Tibial nerve (tissue), 4 donors: ENCODE results near the gene PMPCA.

Experiments
- EP300 ChIP-seq, 2 donors: sonication (generic); formaldehyde crosslinking; IDR thresholded peaks; one replicate each; pipeline ENCODE4 v1.6.1; 2017; ENCODE audit warnings: antibody characterized with exemption in 2 of 2, mild to moderate bottlenecking in 1 of 2
- POLR2A ChIP-seq, 2 donors: fragments of 450-650 bp; IDR thresholded peaks; one replicate each; pipeline ENCODE4 v1.6.1; 2017; ENCODE audit warnings: antibody characterized with exemption in 2 of 2, mild to moderate bottlenecking in 2 of 2, moderate library complexity in 2 of 2
- TF ChIP-seq, protein P1 (sequence below), 5 experiments: fragments of 200-600 bp in 3 of 5; fragments of 450-650 bp in 2 of 5; sonication (generic) in 3 of 5; IDR thresholded peaks; one replicate each; pipeline ENCODE4 v1.5.1; 2016 to 2019; ENCODE audit warnings: antibody characterized with exemption in 5 of 5, mild to moderate bottlenecking in 3 of 5, moderate library complexity in 2 of 5

DNA sequence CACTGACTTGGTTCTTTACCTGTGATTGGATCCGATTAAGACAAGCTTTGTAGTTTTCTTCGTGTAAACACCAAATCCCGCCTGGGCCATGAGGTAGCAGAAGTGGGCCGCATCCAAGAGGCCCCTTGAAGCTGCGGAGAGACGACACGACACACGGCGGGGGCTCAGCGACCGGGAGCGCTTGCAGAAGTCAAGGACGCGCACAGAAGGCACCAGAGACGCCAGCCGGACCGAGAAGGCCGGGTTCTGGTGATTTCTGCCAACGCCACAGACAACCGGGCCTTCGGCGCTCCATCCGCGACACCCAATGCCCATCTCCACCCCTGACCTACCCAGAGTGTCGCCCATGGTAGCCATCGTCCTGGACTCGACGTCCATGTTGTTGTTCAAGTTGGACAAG lies 49.0 kb downstream of the PMPCA start:
- TF ChIP-seq POLR2A (IDR thresholded peaks at IDR 0.05) (no peak), EP300 (IDR thresholded peaks at IDR 0.05) (no peak)
- TF ChIP-seq, protein P1, sequence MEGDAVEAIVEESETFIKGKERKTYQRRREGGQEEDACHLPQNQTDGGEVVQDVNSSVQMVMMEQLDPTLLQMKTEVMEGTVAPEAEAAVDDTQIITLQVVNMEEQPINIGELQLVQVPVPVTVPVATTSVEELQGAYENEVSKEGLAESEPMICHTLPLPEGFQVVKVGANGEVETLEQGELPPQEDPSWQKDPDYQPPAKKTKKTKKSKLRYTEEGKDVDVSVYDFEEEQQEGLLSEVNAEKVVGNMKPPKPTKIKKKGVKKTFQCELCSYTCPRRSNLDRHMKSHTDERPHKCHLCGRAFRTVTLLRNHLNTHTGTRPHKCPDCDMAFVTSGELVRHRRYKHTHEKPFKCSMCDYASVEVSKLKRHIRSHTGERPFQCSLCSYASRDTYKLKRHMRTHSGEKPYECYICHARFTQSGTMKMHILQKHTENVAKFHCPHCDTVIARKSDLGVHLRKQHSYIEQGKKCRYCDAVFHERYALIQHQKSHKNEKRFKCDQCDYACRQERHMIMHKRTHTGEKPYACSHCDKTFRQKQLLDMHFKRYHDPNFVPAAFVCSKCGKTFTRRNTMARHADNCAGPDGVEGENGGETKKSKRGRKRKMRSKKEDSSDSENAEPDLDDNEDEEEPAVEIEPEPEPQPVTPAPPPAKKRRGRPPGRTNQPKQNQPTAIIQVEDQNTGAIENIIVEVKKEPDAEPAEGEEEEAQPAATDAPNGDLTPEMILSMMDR (IDR thresholded peaks at IDR 0.05), result no peak
